ENCODE measurements around the gene OR13F1.

- TF ChIP-seq POLR2A (IDR thresholded peaks at IDR 0.05; ENCODE audit: borderline replicate concordance, extremely low read depth, insufficient read depth, insufficient read length) (no peak), CTCF (IDR thresholded peaks at IDR 0.05 in 2 of 3, conservative IDR thresholded peaks at IDR 0.05 in 1 of 3; ENCODE audit: borderline replicate concordance in 1 of 3, insufficient read depth in 1 of 3, low read depth in 2 of 3, low read length in 2 of 3) (no peak), EZH2 (IDR thresholded peaks at IDR 0.05) (no peak), REST (IDR thresholded peaks at IDR 0.05; ENCODE audit: low read depth) (no peak), SP1 (IDR thresholded peaks at IDR 0.05; ENCODE audit: low read depth) (no peak)
Measured at GRCh38 chr9:104539275-104539674, 35.2 kb downstream of the OR13F1 start.
